PFSK-1 (cell line): ENCODE data around the gene NDUFAF3.

Source experiments
- FOXP2 ChIP-seq: optimal IDR thresholded peaks from 2 replicates; pipeline ENCODE3; 2011; ENCODE audit warnings: borderline replicate concordance, control low read depth, inconsistent platforms; ENCODE audit not compliant: insufficient read depth; ENCODE audit errors: extremely low read length, extremely low read depth
- POLR2AphosphoS5 ChIP-seq: IDR thresholded peaks from 2 replicates; pipeline ENCODE4 v1.6.1; 2012; ENCODE audit warnings: low read depth, mild to moderate bottlenecking, control low read depth, low read length, moderate library complexity
- SIN3A ChIP-seq: IDR thresholded peaks from 2 replicates; pipeline ENCODE4 v1.6.1; 2012; ENCODE audit warnings: mild to moderate bottlenecking, low read length, moderate library complexity, borderline replicate concordance; ENCODE audit not compliant: insufficient read depth
- TAF1 ChIP-seq: IDR thresholded peaks from 2 replicates; pipeline ENCODE4 v1.6.1; 2012; ENCODE audit warnings: low read length, control low read depth, borderline replicate concordance; ENCODE audit not compliant: insufficient read depth
- TF ChIP-seq, protein P1 (sequence below), 2 experiments: IDR thresholded peaks; 2 replicates each; pipeline versions ENCODE4 v1.6.1 to v1.8.0; 2011 to 2012; ENCODE audit warnings: low read depth in 2 of 2, low read length in 2 of 2, control low read depth in 1 of 2, inconsistent platforms in 1 of 2, mild to moderate bottlenecking in 1 of 2, moderate library complexity in 1 of 2; ENCODE audit not compliant: insufficient read depth in 1 of 2

Gene NDUFAF3

DNA sequence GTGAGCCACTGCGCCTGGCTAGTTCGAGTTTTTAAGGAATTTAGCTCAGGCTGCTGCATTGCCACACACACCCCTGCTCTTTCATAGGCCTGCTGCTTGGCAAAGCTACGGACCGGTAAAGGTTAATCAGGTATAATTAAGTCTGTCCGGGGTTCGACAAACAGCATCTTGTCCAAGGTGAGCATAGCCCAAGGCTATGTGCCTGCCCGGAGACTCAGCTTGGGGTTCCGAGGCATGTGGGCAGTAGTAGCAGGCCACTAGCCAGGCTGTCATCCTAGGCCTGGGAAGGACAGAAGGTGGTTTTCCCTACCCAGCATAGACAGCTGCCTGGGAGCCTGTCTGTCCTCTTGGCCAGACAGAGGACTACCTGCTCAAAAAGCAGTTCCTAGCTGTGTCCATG is 25.3 kb upstream of the NDUFAF3 start:
- TF ChIP-seq SIN3A (no peak), TAF1 (no peak), FOXP2 (no peak), POLR2AphosphoS5 (no peak)
- TF ChIP-seq, protein P1, sequence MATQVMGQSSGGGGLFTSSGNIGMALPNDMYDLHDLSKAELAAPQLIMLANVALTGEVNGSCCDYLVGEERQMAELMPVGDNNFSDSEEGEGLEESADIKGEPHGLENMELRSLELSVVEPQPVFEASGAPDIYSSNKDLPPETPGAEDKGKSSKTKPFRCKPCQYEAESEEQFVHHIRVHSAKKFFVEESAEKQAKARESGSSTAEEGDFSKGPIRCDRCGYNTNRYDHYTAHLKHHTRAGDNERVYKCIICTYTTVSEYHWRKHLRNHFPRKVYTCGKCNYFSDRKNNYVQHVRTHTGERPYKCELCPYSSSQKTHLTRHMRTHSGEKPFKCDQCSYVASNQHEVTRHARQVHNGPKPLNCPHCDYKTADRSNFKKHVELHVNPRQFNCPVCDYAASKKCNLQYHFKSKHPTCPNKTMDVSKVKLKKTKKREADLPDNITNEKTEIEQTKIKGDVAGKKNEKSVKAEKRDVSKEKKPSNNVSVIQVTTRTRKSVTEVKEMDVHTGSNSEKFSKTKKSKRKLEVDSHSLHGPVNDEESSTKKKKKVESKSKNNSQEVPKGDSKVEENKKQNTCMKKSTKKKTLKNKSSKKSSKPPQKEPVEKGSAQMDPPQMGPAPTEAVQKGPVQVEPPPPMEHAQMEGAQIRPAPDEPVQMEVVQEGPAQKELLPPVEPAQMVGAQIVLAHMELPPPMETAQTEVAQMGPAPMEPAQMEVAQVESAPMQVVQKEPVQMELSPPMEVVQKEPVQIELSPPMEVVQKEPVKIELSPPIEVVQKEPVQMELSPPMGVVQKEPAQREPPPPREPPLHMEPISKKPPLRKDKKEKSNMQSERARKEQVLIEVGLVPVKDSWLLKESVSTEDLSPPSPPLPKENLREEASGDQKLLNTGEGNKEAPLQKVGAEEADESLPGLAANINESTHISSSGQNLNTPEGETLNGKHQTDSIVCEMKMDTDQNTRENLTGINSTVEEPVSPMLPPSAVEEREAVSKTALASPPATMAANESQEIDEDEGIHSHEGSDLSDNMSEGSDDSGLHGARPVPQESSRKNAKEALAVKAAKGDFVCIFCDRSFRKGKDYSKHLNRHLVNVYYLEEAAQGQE (IDR thresholded peaks at IDR 0.05; ENCODE audit: insufficient read depth in 1 of 2, low read depth in 2 of 2, low read length in 2 of 2): no peak

DNA sequence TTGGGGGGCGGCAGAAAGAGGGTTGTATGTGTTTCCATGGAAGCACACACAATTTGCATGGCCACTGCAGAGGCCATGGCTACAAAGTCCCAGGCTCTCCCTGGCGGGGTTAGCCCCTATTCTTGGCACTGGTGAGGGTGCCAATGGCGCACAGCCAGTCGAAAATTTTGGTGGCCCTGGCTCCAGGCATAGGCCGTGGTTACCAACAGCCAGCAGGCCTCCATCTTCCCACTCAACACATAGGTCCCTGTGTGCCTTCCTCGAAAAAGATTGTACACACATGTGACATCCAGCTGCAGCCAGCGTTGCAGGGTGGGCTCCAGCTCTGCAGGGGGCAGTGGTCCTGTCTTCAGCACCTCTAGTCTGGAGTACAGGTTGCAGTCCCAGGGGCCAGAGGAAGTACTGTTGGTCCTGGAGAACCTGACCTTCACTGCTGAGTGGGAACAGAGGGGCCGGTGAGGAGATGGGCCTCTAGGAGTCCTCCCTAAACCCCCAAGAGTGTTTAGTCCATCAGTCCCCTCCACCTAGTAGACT is 24.8 kb upstream of the NDUFAF3 start:
- TF ChIP-seq POLR2AphosphoS5: no peak
- no peak for TF ChIP-seq TAF1
- no peak for TF ChIP-seq FOXP2
- TF ChIP-seq, protein P1 (IDR thresholded peaks at IDR 0.05; ENCODE audit: insufficient read depth in 1 of 2, low read depth in 2 of 2, low read length in 2 of 2): no peak
- no peak for TF ChIP-seq SIN3A

DNA sequence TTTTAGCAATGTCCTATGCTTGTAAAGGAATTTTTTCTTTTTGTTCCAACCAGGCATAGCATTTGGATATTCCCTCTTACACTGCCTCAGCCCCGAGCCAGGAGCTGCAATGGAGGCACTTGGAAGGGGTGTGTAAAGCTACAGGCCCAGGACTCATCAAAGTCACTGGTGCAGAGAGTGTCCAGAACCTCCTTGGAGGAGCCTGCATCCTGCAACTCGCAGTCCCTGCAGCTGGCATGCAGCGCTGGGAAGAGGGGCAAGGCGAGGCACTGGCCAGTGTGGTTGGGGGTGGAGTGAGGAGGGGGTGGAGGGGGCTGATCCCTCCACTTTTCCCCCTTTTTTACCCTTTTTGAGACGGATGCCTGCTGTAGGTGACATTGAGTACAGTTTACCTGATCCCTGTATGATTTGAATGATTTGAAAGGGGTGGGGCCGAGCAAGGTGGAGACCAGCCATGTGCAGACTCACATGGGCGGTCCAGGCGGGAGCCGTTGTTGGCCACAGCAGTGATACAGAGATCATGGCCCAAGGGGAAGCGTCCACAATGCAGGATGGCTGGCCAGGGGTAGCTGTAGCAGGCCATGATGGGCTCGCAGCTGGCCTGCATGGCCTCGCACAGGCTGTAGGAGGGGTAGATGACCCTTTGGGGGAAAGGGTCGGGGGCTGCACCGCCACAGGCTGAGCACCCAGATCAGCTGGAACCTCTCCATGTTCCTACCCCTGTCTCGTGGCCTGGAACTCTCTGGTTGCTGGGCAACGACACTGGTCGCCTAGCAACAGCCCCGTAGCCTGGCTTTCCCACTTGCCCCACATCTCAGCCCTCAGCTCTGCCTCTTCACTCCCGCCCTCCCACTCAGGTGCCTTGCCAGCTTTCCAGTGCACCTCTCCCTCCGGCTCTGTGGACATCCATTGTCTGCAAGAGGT is 23.9 kb upstream of the NDUFAF3 start:
- TF ChIP-seq TAF1 (no peak), SIN3A (no peak), FOXP2 (no peak), POLR2AphosphoS5 (no peak)
- TF ChIP-seq, protein P1 (IDR thresholded peaks at IDR 0.05; ENCODE audit: insufficient read depth in 1 of 2, low read depth in 2 of 2, low read length in 2 of 2): no peak

DNA sequence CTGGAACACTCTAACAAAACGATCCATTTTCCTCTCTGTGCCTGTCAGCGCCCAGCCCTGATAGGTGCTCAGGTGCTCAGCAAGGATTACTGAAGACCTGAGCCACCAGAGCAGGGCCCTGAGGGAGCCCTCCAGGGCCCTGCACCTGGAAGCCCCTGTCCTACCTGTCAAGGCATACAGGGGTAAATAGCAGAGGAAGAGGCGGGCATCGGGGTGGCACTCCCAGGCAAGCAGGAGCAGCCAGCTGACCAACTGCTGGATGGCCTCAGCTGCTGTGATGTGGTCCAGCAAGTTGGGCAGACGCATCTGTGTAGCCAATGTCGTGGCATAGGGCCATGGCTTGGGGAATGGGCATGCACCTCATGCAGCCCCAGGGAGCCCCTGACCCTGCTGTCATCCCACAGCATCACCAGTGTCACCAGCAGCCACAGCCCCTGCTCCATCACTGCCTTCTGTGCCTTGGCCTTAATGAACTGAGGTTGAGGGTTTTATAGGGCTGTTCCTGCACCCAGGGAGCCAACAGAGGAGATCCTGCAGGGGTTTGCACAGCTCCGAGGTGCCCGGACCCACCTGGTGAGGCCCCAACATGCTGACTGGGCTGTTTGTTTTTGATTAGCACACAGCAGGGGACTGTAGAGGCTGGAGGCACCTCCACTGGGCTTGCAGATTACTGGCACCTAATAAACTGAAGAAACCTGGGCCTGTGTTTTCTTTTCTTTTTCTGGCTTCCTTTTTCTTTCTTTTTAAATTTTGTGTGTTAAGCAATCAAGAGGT is 22.6 kb upstream of the NDUFAF3 start:
- TF ChIP-seq POLR2AphosphoS5 (no peak), SIN3A (no peak), FOXP2 (no peak), TAF1 (no peak)
- TF ChIP-seq, protein P1 (IDR thresholded peaks at IDR 0.05; ENCODE audit: insufficient read depth in 1 of 2, low read depth in 2 of 2, low read length in 2 of 2): no peak
